HG03103 (cell line): ENCODE results near the gene FAM83C.
A peak's percentile ranks its signal among the peaks of the same experiment; 100 is the strongest.
"Not testable (repeated sequence)": the region's sequence is repeated elsewhere in the genome, so short reads cannot be mapped to it uniquely, and the experiment has no call there.

Experiments
- ATAC-seq: cut with Tn5 transposase; IDR thresholded peaks from one replicate; pipeline ENCODE4 v1.9.1; 2021; ENCODE audit warnings: low read depth; ENCODE audit not compliant: unreplicated experiment

FAM83C gene

GRCh38 chr20:35319192-35319870 lies 27.1 kb upstream of the FAM83C start:
- ATAC-seq, result no peak

- no peak for ATAC-seq
These were observed 26.4 kb upstream of the FAM83C start for GRCh38 chr20:35318502-35319157.

GRCh38 chr20:35317416-35318210 lies 25.4 kb upstream of the FAM83C start:
- no peak for ATAC-seq

GRCh38 chr20:35316086-35316485 lies 23.9 kb upstream of the FAM83C start:
- ATAC-seq, result no peak

GRCh38 chr20:35315632-35316020 lies 23.4 kb upstream of the FAM83C start:
- ATAC-seq, result not testable (repeated sequence)

- ATAC-seq, result no peak
These were observed 22.8 kb upstream of the FAM83C start for GRCh38 chr20:35314816-35315631.

GRCh38 chr20:35312318-35312717 lies 20.1 kb upstream of the FAM83C start:
- ATAC-seq, result no peak

GRCh38 chr20:35311822-35312221 lies 19.6 kb upstream of the FAM83C start:
- no peak for ATAC-seq

GRCh38 chr20:35311409-35311808 lies 19.2 kb upstream of the FAM83C start:
- ATAC-seq, result no peak

- ATAC-seq, result no peak
These were observed 15.7 kb upstream of the FAM83C start for GRCh38 chr20:35307666-35308653.

GRCh38 chr20:35306931-35307517 lies 14.8 kb upstream of the FAM83C start:
- ATAC-seq, result no peak

- no peak for ATAC-seq
These were observed 13.7 kb upstream of the FAM83C start for GRCh38 chr20:35305682-35306556.

GRCh38 chr20:35304956-35305355 lies 12.7 kb upstream of the FAM83C start:
- no peak for ATAC-seq

GRCh38 chr20:35303735-35304491 lies 11.7 kb upstream of the FAM83C start:
- peak; percentile 57 for ATAC-seq

GRCh38 chr20:35303382-35303734 lies 11.1 kb upstream of the FAM83C start:
- ATAC-seq, result no peak

- no peak for ATAC-seq
These were observed 10.5 kb upstream of the FAM83C start for GRCh38 chr20:35302421-35303335.

- ATAC-seq, result no peak
These were observed 9.2 kb upstream of the FAM83C start for GRCh38 chr20:35301426-35301825.
